Measurements from ENCODE around the gene ADARB2.
"Not testable (repeated sequence)": the region's sequence is repeated elsewhere in the genome, so short reads cannot be mapped to it uniquely, and the experiment has no call there.

The ADARB2 gene

DNA sequence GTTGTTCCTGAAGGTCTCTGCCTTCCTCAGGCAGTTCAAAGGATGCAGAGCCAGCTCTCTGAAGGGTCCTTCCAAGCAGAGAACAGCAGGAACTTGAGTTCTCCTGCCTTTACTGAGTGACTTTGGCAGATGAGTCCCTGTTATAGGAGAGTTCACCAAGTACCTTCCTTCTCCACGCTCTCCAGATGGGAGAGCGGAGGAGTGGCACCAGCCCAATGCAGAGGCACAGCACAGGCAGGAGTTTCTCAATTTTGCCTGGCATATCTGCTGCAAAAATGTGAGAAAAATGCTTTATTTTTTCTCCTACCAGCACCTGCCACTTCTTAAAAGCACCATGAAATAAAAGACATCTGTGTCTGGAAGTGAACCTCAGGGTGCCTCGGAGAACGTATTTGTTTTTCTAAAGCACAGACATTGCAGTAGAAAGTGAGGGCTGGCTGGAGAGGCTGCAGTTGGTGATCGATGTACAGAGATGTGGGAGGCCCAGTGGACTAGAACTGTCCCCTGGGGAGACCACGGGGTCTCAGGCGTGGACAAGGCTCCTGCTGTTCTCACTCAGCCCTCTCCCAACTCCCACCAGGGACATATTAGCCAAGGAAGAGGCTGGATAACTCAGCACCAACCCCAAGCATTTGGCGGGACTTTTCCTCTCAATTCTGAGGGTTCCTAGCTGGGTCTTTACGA is 506.6 kb downstream of the ADARB2 start:
- H3K4me3 Mint-ChIP-seq, result no peak overlapping the region
- H3K27me3 Mint-ChIP-seq, result no peaks in the 10 kb centered on the region
- H3K4me1 Mint-ChIP-seq, result no peaks in the 10 kb centered on the region
- no peak overlapping the region for H3K27ac Mint-ChIP-seq
- H3K9me3 Mint-ChIP-seq, result no peaks in the 10 kb centered on the region
- no peaks in the 10 kb centered on the region for H3K36me3 Mint-ChIP-seq

DNA sequence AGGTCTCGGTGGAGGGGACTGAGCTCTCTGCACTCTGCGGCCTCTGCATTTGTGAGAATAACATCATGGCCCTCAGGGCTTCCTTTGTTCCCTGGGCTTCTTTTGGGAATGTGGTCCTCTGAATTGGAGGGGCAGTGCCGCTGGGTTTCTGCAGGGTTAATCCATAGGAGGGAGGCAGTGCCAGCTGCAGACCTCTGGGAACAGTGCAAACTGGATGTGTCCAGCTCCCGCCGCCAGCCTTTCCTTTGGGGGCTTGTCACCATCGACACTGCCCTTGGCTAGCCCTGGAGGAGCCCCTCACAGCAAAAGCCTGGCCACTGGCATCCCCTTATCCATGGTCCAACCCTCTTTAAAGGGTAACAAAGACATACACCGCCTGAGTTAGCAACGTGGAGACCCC is 507.2 kb downstream of the ADARB2 start:
- no peaks in the 10 kb centered on the region for H3K27me3 Mint-ChIP-seq
- H3K27ac Mint-ChIP-seq, result no peak overlapping the region
- H3K9me3 Mint-ChIP-seq, result no peaks in the 10 kb centered on the region
- no peak overlapping the region for H3K4me3 Mint-ChIP-seq
- H3K36me3 Mint-ChIP-seq, result no peaks in the 10 kb centered on the region
- no peaks in the 10 kb centered on the region for H3K4me1 Mint-ChIP-seq

- no peaks in the 10 kb centered on the region for H3K27me3 Mint-ChIP-seq
- no peak overlapping the region for H3K4me3 Mint-ChIP-seq
- no peak overlapping the region for H3K27ac Mint-ChIP-seq
Measured at GRCh38 chr10:1229574-1229973, 507.8 kb downstream of the ADARB2 start.

DNA sequence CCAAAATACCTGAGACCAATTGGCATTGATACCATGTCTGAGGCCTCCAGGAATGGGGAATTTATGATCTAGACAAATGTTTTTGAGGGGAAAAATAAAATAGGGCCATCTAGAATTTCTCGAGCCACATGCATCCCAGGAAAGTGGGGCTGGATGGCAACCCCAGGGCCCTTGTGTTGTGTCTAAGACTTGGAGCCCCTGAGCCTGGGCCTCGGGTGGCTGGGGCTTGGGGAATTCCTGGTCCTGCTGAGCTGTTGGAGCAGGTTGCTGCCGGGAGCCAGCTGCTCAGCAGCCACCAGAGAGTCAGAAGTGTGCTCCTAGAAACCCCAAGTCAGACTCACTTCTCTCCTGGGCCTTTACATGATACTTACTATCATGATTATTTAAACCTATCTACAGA is 508.2 kb downstream of the ADARB2 start:
- Mint-ChIP-seq H3K27ac (no peak overlapping the region), H3K27me3 (no peaks in the 10 kb centered on the region), H3K36me3 (no peaks in the 10 kb centered on the region), H3K4me3 (no peak overlapping the region), H3K9me3 (no peaks in the 10 kb centered on the region), H3K4me1 (no peaks in the 10 kb centered on the region)

More at GRCh38 chr10:1229574-1229973, 507.8 kb downstream of the ADARB2 start:
- Mint-ChIP-seq H3K36me3 (no peaks in the 10 kb centered on the region), H3K4me1 (no peaks in the 10 kb centered on the region), H3K9me3 (no peaks in the 10 kb centered on the region)

GRCh38 chr10:1228467-1228975 is 508.8 kb downstream of the ADARB2 start:
- no peaks in the 10 kb centered on the region for H3K36me3 Mint-ChIP-seq
- no peak overlapping the region for H3K27ac Mint-ChIP-seq
- no peaks in the 10 kb centered on the region for H3K4me1 Mint-ChIP-seq
- no peak overlapping the region for H3K4me3 Mint-ChIP-seq
- H3K27me3 Mint-ChIP-seq, result no peaks in the 10 kb centered on the region
- H3K9me3 Mint-ChIP-seq, result no peaks in the 10 kb centered on the region

- Mint-ChIP-seq H3K27me3 (no peaks in the 10 kb centered on the region), H3K9me3 (no peaks in the 10 kb centered on the region), H3K27ac (no peak overlapping the region), H3K4me1 (no peaks in the 10 kb centered on the region), H3K4me3 (no peak overlapping the region), H3K36me3 (no peaks in the 10 kb centered on the region)
Measured at GRCh38 chr10:1227510-1228402, 509.6 kb downstream of the ADARB2 start.

GRCh38 chr10:1226907-1227306 is 510.4 kb downstream of the ADARB2 start:
- H3K27me3 Mint-ChIP-seq, H3K9me3 Mint-ChIP-seq, H3K4me1 Mint-ChIP-seq, H3K4me3 Mint-ChIP-seq, H3K27ac Mint-ChIP-seq, H3K36me3 Mint-ChIP-seq: not testable (repeated sequence)

GRCh38 chr10:1219874-1220273 is 517.5 kb downstream of the ADARB2 start:
- not testable (repeated sequence) for H3K27ac Mint-ChIP-seq, H3K9me3 Mint-ChIP-seq, H3K4me3 Mint-ChIP-seq, H3K27me3 Mint-ChIP-seq, H3K36me3 Mint-ChIP-seq, H3K4me1 Mint-ChIP-seq

DNA sequence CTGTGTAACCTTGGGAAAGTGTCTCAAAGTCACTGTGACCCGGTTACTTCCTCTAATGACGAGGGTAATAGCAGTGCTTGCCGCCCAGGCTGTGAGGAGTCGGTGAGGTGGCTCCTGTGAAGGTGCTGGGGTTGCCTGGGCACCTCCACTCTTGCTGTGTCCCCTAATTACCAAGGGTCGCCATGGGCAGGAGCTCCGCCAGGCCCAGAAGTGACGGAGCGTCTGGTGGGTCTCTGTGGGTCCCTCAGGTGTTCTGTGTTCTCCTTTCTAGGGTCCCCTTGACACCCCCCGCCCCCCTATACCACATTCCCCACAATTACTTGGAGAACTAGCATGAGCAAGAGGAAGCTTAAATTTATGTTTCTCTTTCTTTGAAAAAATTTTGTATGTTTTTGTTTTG is 519.7 kb downstream of the ADARB2 start:
- Mint-ChIP-seq H3K4me1 (no peaks in the 10 kb centered on the region), H3K4me3 (no peak overlapping the region), H3K9me3 (no peaks in the 10 kb centered on the region), H3K27me3 (peaks cover 2% of the 10 kb centered on the region), H3K36me3 (no peaks in the 10 kb centered on the region), H3K27ac (no peak overlapping the region)

- no peak overlapping the region for H3K4me3 Mint-ChIP-seq
- H3K9me3 Mint-ChIP-seq, result no peaks in the 10 kb centered on the region
- H3K4me1 Mint-ChIP-seq, result no peaks in the 10 kb centered on the region
- no peaks in the 10 kb centered on the region for H3K36me3 Mint-ChIP-seq
- H3K27me3 Mint-ChIP-seq, result peaks cover 2% of the 10 kb centered on the region
- no peak overlapping the region for H3K27ac Mint-ChIP-seq
Measured at GRCh38 chr10:1217237-1217587, 520.1 kb downstream of the ADARB2 start.

GRCh38 chr10:1216574-1217236 is 520.6 kb downstream of the ADARB2 start:
- Mint-ChIP-seq H3K27ac (no peak overlapping the region), H3K27me3 (peaks cover 2% of the 10 kb centered on the region), H3K9me3 (no peaks in the 10 kb centered on the region), H3K4me3 (no peak overlapping the region), H3K4me1 (no peaks in the 10 kb centered on the region), H3K36me3 (no peaks in the 10 kb centered on the region)

DNA sequence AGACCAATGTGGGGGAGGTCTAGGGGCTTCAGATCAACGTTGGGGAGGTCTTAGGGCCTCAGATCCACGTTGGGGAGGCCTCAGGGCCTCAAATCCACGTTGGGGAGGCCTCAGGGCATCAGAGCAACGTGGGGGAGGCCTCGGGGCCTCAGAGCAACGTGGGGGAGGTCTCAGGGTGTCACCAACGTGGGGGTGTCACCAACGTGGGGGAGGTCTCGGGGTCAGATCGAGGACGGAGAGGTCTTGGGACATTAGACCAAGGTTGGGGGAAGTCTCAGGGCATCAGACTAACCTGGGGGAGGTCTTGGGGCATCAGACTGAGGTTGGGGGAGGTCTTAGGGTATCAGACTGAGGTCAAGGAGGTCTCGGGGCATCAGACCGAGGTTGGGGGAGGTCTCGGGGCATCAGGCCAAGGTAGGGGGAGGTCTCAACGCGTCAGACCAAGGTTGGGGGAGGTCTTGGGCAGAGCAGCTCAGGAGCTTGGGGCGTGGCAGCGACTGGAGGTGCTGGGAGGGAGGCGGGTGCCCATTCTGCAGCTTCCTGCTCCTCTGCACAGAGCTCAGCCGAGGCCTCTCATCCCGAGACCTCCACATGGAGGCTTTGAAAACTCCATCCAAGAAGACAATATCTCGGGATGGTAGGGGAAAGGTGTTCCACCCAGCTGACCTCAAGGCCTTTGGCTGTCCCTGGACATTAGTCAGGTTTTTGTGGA is 521.3 kb downstream of the ADARB2 start:
- no peak overlapping the region for H3K4me3 Mint-ChIP-seq
- H3K27me3 Mint-ChIP-seq, result peaks cover 2% of the 10 kb centered on the region
- H3K9me3 Mint-ChIP-seq, result no peaks in the 10 kb centered on the region
- no peak overlapping the region for H3K27ac Mint-ChIP-seq
- no peaks in the 10 kb centered on the region for H3K36me3 Mint-ChIP-seq
- H3K4me1 Mint-ChIP-seq, result no peaks in the 10 kb centered on the region

DNA sequence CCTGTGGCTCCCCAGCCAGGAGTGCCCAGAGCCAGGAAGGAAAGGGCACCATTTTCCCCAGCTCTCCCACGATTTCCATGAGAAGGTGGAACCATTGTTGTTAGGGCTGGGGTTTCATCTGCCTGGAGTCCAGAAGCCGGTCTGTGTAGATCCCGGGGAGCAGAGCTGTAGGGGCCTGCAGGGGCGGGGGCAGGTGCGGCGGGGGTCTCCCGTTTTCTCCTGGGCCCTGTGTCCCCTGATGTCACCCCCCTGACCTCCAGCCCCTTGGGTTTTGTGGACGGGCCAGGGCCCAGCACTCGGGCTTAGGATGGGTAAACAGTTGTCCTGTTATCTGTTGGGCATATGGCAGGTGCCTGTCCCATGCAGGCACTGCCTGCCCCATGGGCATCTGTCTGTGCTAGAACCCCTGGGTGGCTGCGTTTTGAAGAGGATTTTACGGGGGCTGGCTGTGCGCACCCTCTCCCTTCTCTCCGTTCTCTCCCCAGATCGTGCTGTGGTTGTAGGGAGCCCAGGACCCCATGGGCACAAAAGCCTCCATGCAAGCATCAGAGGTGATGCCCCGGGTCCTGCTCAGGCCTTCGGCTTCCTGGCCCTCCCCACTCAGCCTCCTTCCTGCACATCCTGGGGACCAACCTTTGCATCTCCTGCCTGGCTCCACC is 522.3 kb downstream of the ADARB2 start:
- no peak overlapping the region for H3K27ac Mint-ChIP-seq
- peaks cover 2% of the 10 kb centered on the region for H3K27me3 Mint-ChIP-seq
- H3K9me3 Mint-ChIP-seq, result no peaks in the 10 kb centered on the region
- no peaks in the 10 kb centered on the region for H3K4me1 Mint-ChIP-seq
- H3K4me3 Mint-ChIP-seq, result no peak overlapping the region
- H3K36me3 Mint-ChIP-seq, result no peaks in the 10 kb centered on the region

DNA sequence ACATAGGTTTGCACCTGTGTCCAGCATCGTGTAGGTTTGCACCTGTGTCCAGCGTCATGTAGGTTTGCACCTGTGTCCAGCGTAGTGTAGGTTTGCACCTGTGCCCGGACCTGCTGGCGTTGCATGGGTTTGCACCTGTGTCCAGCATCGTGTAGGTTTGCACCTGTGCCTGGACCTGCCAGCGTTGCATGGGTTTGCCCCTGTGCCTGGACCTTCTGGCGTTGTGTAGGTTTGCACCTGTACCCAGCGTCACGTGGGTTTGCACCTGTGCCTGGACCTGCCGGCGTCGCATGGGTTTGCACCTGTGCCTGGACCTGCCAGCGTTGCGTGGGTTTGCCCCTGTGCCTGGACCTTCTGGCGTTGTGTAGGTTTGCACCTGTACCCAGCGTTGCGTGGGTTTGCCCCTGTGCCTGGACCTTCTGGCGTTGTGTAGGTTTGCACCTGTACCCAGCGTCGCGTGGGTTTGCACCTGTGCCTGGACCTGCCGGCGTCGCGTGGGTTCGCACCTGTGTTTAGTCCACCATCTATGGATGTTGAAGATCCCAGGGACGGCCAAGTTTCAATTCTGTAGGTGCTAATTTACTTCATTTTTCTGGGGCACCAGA is 523.2 kb downstream of the ADARB2 start:
- no peak overlapping the region for H3K27ac Mint-ChIP-seq
- no peaks in the 10 kb centered on the region for H3K9me3 Mint-ChIP-seq
- H3K27me3 Mint-ChIP-seq, result peaks cover 2% of the 10 kb centered on the region
- H3K4me3 Mint-ChIP-seq, result no peak overlapping the region
- no peaks in the 10 kb centered on the region for H3K36me3 Mint-ChIP-seq
- H3K4me1 Mint-ChIP-seq, result no peaks in the 10 kb centered on the region
